ENCODE results near the gene COL6A2. TPM values are rescaled to one million over a fixed set of nuclear protein-coding genes. Genes with fewer than 3 reads are reported as not detected.
"Not testable (repeated sequence)": the region's sequence is repeated elsewhere in the genome, so short reads cannot be mapped to it uniquely, and the experiment has no call there.

COL6A2 gene
- total and polyA plus RNA-seq, 8 donors: 79.3 to 3,737 (median 398) TPM

DNA sequence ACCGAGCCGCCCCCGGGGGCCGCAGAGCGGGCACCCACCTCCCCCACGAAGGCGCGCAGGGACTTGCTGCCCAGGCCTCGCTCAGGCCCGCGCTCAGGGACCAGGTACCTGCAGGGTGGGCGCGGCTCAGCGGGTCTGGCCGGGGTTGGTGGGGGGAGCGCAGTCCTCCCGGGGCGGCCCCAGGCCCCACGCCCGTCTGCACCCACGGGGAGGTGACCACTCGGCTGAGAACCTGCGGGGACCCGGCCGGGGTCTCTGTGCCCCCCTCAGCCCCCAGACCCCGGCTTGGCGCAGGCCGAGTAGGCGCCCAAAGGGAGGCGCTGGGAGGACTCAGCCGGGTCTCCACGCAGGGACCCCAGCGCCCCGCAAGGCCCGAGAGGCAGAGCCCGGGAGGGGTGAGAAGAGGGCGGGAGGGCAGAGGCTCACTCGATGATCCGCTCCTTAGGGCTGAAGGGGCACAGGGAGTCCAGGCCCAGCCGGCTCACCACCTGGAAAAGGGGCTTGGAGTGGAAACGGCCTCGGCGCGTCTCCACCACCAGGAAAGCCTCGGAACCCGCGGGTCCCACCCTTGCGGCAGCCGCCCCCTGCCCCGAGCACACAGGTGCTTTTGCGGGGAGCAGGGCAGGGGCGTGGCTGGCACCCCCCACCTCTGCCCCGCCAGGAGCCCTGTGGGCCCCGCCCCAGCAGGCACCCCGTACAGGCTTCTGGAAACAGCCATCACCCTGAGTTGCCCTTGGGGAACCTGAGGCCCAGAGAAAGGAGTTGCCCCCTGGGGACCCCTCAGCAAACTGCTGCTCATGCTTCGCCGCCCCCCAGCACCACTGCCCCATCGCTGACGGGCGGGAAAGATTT, 48.2 kb downstream of the COL6A2 start:
- intact Hi-C loops (cut with DNase I; ENCODE audit: low total_unique reads): loop anchor here (10.0 kb wide), 1 partner anchor 79 kb away; the partner anchor contains the start of gene LSS
- peaks cover 0 to 3% (median 0%) of the 10 kb centered on the region in 3 donors for H3K27me3 ChIP-seq
- no peak for DNase-seq
- TF ChIP-seq, protein P1, sequence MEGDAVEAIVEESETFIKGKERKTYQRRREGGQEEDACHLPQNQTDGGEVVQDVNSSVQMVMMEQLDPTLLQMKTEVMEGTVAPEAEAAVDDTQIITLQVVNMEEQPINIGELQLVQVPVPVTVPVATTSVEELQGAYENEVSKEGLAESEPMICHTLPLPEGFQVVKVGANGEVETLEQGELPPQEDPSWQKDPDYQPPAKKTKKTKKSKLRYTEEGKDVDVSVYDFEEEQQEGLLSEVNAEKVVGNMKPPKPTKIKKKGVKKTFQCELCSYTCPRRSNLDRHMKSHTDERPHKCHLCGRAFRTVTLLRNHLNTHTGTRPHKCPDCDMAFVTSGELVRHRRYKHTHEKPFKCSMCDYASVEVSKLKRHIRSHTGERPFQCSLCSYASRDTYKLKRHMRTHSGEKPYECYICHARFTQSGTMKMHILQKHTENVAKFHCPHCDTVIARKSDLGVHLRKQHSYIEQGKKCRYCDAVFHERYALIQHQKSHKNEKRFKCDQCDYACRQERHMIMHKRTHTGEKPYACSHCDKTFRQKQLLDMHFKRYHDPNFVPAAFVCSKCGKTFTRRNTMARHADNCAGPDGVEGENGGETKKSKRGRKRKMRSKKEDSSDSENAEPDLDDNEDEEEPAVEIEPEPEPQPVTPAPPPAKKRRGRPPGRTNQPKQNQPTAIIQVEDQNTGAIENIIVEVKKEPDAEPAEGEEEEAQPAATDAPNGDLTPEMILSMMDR (IDR thresholded peaks at IDR 0.05): no peak
- no peak for TF ChIP-seq EP300 (IDR thresholded peaks at IDR 0.05)
- no peak for TF ChIP-seq POLR2A (IDR thresholded peaks at IDR 0.05)
- TF ChIP-seq POLR2AphosphoS5 (IDR thresholded peaks at IDR 0.05): no peak
- no peak overlapping the region for H3K4me3 ChIP-seq
- no peak overlapping the region for H3K27ac ChIP-seq
- WGBS, 5 donors: 83 to 94% (median 87%) methylated on average over 16 to 60 of the region's 60 CpGs
- no peaks in the 10 kb centered on the region for H3K9me3 ChIP-seq
- H3K4me1 ChIP-seq: peaks cover 0 to 13% (median 9%) of the 10 kb centered on the region in 4 donors
- H3K36me3 ChIP-seq: no peaks in the 10 kb centered on the region

GRCh38 chr21:46146856-46147255, 48.9 kb downstream of the COL6A2 start:
- H3K36me3 ChIP-seq: no peaks in the 10 kb centered on the region
- TF ChIP-seq, protein P1 (IDR thresholded peaks at IDR 0.05): no peak
- no peak for TF ChIP-seq POLR2A (IDR thresholded peaks at IDR 0.05)
- TF ChIP-seq EP300 (IDR thresholded peaks at IDR 0.05): no peak
- TF ChIP-seq POLR2AphosphoS5 (IDR thresholded peaks at IDR 0.05): no peak
- no peak overlapping the region for H3K4me3 ChIP-seq
- H3K27ac ChIP-seq: no peak overlapping the region
- H3K27me3 ChIP-seq: peaks cover 0 to under 1% (median 0%) of the 10 kb centered on the region in 3 donors
- H3K4me1 ChIP-seq: peaks cover 0 to 13% (median 9%) of the 10 kb centered on the region in 4 donors
- H3K9me3 ChIP-seq: no peaks in the 10 kb centered on the region
- 64 to 77% (median 67%) methylated on average over 6 to 14 of the region's 14 CpGs for WGBS, 5 donors
- intact Hi-C loops (cut with DNase I; ENCODE audit: low total_unique reads): loop anchor here (10.0 kb wide), 1 partner anchor 78 kb away; the partner anchor contains the start of gene LSS
- no peak for DNase-seq

DNA sequence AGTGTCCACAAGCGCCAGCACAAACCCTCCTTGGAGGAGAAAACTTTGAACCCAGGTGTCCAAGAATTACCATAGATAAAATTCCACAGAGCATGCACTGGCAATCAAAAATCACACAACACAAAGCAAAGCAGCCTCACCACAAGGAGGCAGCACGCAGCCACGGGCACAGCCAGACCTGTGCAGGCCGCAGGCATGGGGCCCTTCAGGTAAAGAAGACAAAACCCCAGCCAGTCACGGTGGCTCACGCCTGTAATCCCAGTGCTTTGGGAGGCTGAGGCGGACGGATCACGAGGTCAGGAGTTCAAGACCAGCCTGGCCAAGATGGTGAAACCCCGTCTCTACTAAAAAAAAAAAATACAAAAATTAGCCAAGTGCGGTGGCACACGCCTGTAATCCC, 49.5 kb downstream of the COL6A2 start:
- H3K4me1 ChIP-seq: peaks cover 0 to 14% (median 9%) of the 10 kb centered on the region in 4 donors
- H3K36me3 ChIP-seq, H3K27ac ChIP-seq, H3K27me3 ChIP-seq, H3K4me3 ChIP-seq, H3K9me3 ChIP-seq: not testable (repeated sequence)
- TF ChIP-seq, protein P1 (IDR thresholded peaks at IDR 0.05): peak in 5 of 7 experiments; percentile 12 to 35 (median 28)
- 57 to 72% (median 66%) methylated on average over 12 of the region's 12 CpGs for WGBS, 5 donors
- DNase-seq: peak; percentile 60 to 77
- intact Hi-C loops (cut with DNase I; ENCODE audit: low total_unique reads): loop anchor here (10.0 kb wide), 1 partner anchor 77 kb away; the partner anchor contains the start of gene LSS

DNA sequence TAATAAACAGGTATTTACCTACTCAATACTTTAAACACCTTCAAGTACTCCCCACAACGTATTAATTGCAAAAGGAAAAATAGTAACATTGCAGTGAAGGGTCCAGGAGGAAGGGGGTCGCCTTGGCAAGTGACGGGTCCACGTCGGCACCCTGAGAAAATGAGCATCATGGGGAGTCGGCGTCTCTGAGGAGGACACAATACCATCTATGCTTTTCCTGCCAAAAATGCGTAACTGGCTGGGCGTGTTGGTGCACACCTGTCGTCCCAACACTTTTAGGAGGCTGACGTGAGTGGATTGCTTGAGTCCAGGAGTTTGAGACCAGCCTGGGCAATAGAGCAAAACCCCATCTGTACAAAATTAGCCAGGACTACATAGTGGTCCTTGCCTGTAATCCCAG, 50.2 kb downstream of the COL6A2 start:
- no peaks in the 10 kb centered on the region for H3K9me3 ChIP-seq
- TF ChIP-seq, protein P1 (IDR thresholded peaks at IDR 0.05): no peak
- TF ChIP-seq POLR2AphosphoS5 (IDR thresholded peaks at IDR 0.05) (no peak), POLR2A (IDR thresholded peaks at IDR 0.05) (no peak), EP300 (IDR thresholded peaks at IDR 0.05) (no peak)
- DNase-seq: no peak
- 85 to 96% (median 90%) methylated on average over 11 of the region's 11 CpGs for WGBS, 5 donors
- H3K36me3 ChIP-seq: no peaks in the 10 kb centered on the region
- peaks cover 0 to 18% (median 13%) of the 10 kb centered on the region in 4 donors for H3K4me1 ChIP-seq
- intact Hi-C loops (cut with DNase I; ENCODE audit: low total_unique reads): loop anchor here (10.0 kb wide), 1 partner anchor 77 kb away; the partner anchor contains the start of gene LSS
- no peak overlapping the region for H3K4me3 ChIP-seq
- no peak overlapping the region for H3K27ac ChIP-seq
- H3K27me3 ChIP-seq: peaks cover 0 to 6% (median 0%) of the 10 kb centered on the region in 3 donors
